HG03442 (cell line): ENCODE measurements around the gene FANK1.

Experiments used
- ATAC-seq: cut with Tn5 transposase; IDR thresholded peaks from one replicate; pipeline ENCODE4 v1.9.1; 2021; ENCODE audit warnings: mild to moderate bottlenecking, moderate library complexity; ENCODE audit not compliant: unreplicated experiment

The FANK1 gene

GRCh38 chr10:125984865-125985495 is 88.6 kb downstream of the FANK1 start:
- no peak for ATAC-seq

DNA sequence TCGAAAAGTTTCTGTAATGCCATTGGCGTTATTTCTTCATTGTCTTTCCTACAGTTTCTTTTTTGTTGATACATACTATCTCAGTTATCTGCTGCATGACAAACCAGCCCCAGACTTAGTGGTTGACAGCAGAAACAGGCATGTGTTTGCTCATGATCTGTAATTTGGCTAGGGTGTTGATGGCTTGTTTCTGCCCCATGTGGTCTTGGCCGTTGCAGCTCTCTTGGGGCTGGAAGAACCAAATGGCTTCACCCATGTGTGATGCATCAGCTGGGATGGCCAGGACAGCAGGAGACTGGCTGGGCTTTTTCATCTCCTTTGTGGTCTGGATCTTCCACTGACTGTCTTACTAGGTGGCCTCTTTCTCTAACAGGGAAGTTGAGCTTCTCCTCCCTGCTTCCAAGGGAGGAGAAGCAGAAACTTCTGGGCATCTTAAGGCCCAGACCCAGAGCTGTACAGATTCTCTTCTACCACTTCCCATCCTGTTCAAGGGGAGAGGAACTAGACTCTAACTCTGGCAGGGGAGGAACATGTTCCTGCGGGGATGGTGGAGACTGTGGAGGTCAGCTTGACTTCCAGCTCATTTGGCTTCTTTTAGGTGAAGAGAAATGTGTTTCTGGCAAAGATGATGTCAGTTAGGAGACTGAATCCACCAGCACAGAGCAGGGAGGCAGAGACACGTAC is 89.3 kb downstream of the FANK1 start:
- ATAC-seq, result no peak

DNA sequence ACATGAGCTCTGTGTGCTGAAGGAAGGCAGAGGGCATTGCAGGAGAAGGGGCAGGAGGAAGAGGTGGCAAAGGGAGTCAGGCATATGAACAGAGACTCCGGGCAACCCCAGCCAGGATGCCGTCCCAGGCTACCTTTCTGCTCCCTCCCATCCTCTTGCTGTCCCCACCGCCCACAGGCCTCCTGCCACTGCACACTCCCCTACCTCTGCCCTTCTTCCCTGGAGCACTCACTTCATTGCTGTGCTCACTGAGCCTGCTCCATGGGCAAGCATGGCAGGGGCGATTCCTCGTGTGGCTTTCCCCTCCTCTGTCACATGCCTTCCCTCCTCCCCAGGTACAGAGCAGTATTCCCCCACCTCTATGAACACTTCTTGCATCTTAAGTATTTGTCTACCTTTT is 93.4 kb downstream of the FANK1 start:
- no peak for ATAC-seq

- ATAC-seq, result no peak
Measured at GRCh38 chr10:125990974-125991373, 94.6 kb downstream of the FANK1 start.

- ATAC-seq, result no peak
Measured at GRCh38 chr10:125991392-125991791, 95.0 kb downstream of the FANK1 start.

- ATAC-seq, result no peak
Measured at GRCh38 chr10:125992254-125992653, 95.9 kb downstream of the FANK1 start.

GRCh38 chr10:125994601-125995000 is 98.2 kb downstream of the FANK1 start:
- ATAC-seq, result no peak

DNA sequence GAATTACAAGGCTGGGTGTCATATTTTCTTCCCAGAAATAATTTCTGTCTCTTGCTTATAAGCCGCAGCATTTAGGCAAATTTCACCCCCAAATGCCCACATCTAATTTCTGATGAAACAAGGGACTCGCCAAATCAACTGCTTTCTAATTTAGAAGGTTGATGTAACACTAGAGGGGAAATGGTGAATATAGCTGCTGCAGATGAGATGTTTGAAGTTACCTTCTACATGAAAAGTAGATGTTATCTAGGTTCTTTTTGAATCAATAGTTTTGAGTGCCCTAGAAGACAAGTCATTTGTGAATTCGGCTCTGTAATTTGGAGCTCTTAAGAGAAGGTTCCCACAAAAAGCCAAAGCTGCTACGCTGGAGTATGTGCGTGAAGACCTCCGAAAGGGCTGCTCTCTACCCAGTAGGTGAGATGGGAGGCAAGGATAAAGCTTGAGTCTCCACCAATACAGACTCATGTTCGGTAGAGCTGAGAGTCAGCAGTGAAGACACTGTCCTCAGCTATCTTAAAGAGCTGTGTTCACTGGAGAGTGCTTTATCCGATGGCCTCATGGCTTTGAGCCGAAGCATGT is 99.5 kb downstream of the FANK1 start:
- ATAC-seq, result no peak

- no peak for ATAC-seq
Measured at GRCh38 chr10:125997586-125997985, 101.2 kb downstream of the FANK1 start.

DNA sequence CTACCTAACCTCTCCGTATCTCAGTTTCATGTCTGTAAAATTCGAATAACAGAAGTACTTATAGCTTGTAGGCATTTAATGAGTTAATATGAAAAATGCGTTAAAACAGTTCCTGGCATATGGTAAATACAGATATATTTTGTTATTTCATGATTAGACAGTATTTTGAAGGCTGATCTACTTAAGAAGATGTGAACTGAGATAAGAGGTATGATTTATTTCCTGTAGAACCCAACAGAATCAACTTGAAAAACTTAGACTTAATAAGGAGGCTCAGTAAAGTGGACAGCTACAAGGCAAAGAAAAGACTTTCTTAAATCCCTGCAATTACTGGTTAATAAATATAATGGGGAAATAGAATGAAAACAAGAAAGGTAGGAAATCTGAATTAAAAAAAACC is 103.3 kb downstream of the FANK1 start:
- no peak for ATAC-seq

DNA sequence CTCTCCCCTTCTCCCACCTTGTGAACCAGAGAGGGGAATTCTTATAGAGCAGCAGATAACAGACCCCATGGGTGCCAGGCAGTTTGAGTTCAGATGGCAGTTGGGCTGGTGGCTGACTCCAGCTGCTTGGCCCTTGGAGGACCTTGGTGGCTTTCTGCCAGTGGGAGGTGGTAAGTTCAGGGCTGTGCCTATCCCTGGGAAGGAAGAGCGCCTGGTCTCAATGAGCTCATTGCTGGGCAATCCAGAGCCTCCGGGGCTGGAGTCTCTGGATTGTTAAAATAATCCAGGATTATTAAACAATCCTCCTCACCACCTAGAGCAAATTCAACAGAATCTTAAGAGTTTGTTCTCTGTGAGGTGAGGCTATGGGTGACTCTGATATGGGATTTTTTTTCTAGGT is 105.2 kb downstream of the FANK1 start:
- no peak for ATAC-seq

- ATAC-seq, result no peak
Measured at GRCh38 chr10:126004752-126005151, 108.4 kb downstream of the FANK1 start.

DNA sequence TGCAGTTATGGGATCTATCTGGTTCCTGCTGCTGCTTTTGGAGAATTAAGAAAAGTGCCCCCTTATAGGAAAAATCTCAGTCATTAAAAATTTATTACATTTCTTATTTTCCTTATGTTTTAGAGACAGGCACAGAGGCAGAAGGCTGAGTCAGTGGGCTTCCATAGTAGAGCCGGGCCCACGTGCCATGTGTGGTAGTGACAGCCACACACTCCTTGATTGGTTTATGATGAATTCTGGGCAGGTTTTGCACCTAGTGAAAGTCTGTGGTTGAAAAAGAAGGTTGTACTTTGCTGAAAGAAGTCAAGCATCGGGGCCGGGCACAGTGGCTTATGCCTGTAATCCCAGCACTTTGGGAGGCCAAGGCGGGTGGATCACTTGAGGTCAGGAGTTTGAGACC is 109.9 kb downstream of the FANK1 start:
- no peak for ATAC-seq

- no peak for ATAC-seq
Measured at GRCh38 chr10:126006906-126007305, 110.5 kb downstream of the FANK1 start.

- ATAC-seq, result no peak
Measured at GRCh38 chr10:126009650-126010049, 113.3 kb downstream of the FANK1 start.

- ATAC-seq, result no peak
Measured at GRCh38 chr10:126011995-126012394, 115.6 kb downstream of the FANK1 start.

DNA sequence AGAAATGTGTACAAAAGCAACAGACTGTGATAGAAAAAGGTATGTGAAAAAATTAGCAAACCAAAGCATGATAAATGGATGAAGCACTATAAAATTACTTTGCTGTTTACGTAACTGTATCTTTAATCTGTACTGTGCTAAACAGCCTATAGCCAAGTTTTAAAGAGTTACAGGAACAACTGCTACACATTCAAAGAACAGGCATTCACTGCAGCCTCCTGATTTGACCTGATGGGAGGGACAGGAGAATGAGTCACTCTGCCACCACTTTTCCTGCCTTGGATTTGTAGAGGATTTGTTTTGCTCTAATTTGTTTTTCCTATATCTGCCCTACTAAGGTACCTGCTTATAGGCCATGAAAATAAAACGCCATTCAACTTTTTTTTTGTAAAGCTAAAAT is 116.1 kb downstream of the FANK1 start:
- ATAC-seq, result no peak

GRCh38 chr10:126013489-126014281 is 117.3 kb downstream of the FANK1 start:
- ATAC-seq, result peak; percentile 61

DNA sequence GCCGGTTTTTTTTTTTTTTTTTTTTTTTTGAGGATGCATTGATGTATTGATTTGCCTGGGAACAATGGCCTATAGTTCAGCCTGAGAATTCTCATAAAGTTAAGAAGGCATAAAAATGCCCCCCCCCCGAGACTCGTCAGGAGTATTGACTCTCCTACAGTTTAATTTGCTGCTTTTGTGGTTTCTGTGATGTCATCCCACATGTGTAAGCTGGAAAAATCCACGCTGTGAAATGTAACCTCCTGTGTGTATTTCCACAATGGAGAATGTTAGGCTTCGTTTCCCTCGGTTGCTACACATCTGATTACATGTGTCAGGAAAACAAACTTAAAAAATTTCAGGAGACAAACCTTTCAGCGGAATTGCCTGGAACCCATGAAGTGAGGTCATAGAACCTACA is 117.9 kb downstream of the FANK1 start:
- no peak for ATAC-seq

- ATAC-seq, result no peak
Measured at GRCh38 chr10:126015413-126015812, 119.0 kb downstream of the FANK1 start.

- ATAC-seq, result no peak
Measured at GRCh38 chr10:126016156-126016805, 119.9 kb downstream of the FANK1 start.
